Stimulated activated CD4-positive, alpha-beta T cell treated with anti-CD3 and anti-CD28 coated beads, TNF-alpha, amount 100 ng/mL, for 24 hours (primary cell): Measurements from ENCODE around the gene KCNJ12.
A peak's percentile ranks its signal among the peaks of the same experiment; 100 is the strongest.
"Not testable (repeated sequence)": the region's sequence is repeated elsewhere in the genome, so short reads cannot be mapped to it uniquely, and the experiment has no call there.

Experiments
- DNase-seq, 3 experiments: peaks; one replicate each; pipeline ENCODE4 v3.0.0-alpha.2; 2020; ENCODE audit warnings: low read depth in 3 of 3

Gene KCNJ12

GRCh38 chr17:21449891-21450290 is 73.7 kb downstream of the KCNJ12 start:
- DNase-seq = not testable (repeated sequence)

- DNase-seq = no peak
Measured at GRCh38 chr17:21451975-21452374, 75.8 kb downstream of the KCNJ12 start.

GRCh38 chr17:21452377-21453143 is 76.4 kb downstream of the KCNJ12 start:
- peak in 1 of 3 experiments; percentile 32 for DNase-seq

GRCh38 chr17:21453144-21453898 is 77.2 kb downstream of the KCNJ12 start:
- DNase-seq = no peak

- DNase-seq = not testable (repeated sequence)
Measured at GRCh38 chr17:21454006-21454405, 77.8 kb downstream of the KCNJ12 start.

- no peak for DNase-seq
Measured at GRCh38 chr17:21454441-21454840, 78.3 kb downstream of the KCNJ12 start.

GRCh38 chr17:21455761-21456160 is 79.6 kb downstream of the KCNJ12 start:
- DNase-seq = no peak

- not testable (repeated sequence) for DNase-seq
Measured at GRCh38 chr17:21456449-21456848, 80.3 kb downstream of the KCNJ12 start.

GRCh38 chr17:21457051-21458026 is 81.2 kb downstream of the KCNJ12 start:
- DNase-seq = peak; percentile 84 to 95 (median 89)

- DNase-seq = no peak
Measured at GRCh38 chr17:21458054-21458453, 81.9 kb downstream of the KCNJ12 start.

- DNase-seq = no peak
Measured at GRCh38 chr17:21459536-21459935, 83.4 kb downstream of the KCNJ12 start.

GRCh38 chr17:21460358-21460757 is 84.2 kb downstream of the KCNJ12 start:
- DNase-seq = no peak

- no peak for DNase-seq
Measured at GRCh38 chr17:21462237-21462636, 86.1 kb downstream of the KCNJ12 start.

- no peak for DNase-seq
Measured at GRCh38 chr17:21463204-21463661, 87.1 kb downstream of the KCNJ12 start.

- DNase-seq = no peak
Measured at GRCh38 chr17:21463779-21464407, 87.7 kb downstream of the KCNJ12 start.

- no peak for DNase-seq
Measured at GRCh38 chr17:21464611-21465021, 88.5 kb downstream of the KCNJ12 start.

GRCh38 chr17:21466550-21466949 is 90.4 kb downstream of the KCNJ12 start:
- no peak for DNase-seq

- no peak for DNase-seq
Measured at GRCh38 chr17:21467196-21467595, 91.0 kb downstream of the KCNJ12 start.

- DNase-seq = no peak
Measured at GRCh38 chr17:21467739-21468490, 91.8 kb downstream of the KCNJ12 start.
